ENCODE data around the gene SPATS2L. TPM values are rescaled to one million over a fixed set of nuclear protein-coding genes. Genes with fewer than 3 reads are reported as not detected.

Gene SPATS2L
- total RNA-seq, 1 donor, result 65.6 TPM

GRCh38 chr2:200263279-200263678 lies 43.2 kb upstream of the SPATS2L start:
- DNase-seq (ENCODE audit: low read depth), result no peak
- TF ChIP-seq, protein P1, sequence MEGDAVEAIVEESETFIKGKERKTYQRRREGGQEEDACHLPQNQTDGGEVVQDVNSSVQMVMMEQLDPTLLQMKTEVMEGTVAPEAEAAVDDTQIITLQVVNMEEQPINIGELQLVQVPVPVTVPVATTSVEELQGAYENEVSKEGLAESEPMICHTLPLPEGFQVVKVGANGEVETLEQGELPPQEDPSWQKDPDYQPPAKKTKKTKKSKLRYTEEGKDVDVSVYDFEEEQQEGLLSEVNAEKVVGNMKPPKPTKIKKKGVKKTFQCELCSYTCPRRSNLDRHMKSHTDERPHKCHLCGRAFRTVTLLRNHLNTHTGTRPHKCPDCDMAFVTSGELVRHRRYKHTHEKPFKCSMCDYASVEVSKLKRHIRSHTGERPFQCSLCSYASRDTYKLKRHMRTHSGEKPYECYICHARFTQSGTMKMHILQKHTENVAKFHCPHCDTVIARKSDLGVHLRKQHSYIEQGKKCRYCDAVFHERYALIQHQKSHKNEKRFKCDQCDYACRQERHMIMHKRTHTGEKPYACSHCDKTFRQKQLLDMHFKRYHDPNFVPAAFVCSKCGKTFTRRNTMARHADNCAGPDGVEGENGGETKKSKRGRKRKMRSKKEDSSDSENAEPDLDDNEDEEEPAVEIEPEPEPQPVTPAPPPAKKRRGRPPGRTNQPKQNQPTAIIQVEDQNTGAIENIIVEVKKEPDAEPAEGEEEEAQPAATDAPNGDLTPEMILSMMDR (IDR thresholded peaks at IDR 0.05; ENCODE audit: insufficient read depth, low read depth, low read length), result no peak
- no peak overlapping the region for H3K4me3 ChIP-seq (ENCODE audit: low read depth, low read length)

GRCh38 chr2:200264631-200265030 lies 41.9 kb upstream of the SPATS2L start:
- H3K4me3 ChIP-seq (ENCODE audit: low read depth, low read length), result no peak overlapping the region
- TF ChIP-seq, protein P1 (IDR thresholded peaks at IDR 0.05; ENCODE audit: insufficient read depth, low read depth, low read length), result no peak
- DNase-seq (ENCODE audit: low read depth), result no peak

DNA sequence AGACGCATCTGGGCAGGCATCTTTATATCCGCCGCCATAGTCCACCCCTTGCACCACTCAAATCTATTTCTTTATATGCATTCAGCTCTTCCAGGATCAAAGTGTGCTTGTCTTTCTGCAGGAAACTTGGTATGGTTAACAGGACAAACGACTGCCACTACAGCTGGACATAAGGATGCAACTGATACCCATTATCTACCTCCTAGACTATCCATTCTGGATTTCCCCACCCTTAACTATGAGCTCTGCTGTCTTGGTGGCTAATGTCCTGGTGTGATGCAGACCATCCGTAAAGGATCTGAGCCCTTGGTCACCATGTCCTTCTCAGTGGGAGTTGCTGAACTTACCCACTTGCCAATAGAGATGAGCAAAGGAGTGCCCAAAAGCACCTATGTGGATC lies 40.1 kb upstream of the SPATS2L start:
- TF ChIP-seq, protein P1 (IDR thresholded peaks at IDR 0.05; ENCODE audit: insufficient read depth, low read depth, low read length), result no peak
- no peak for DNase-seq (ENCODE audit: low read depth)
- no peak overlapping the region for H3K4me3 ChIP-seq (ENCODE audit: low read depth, low read length)

DNA sequence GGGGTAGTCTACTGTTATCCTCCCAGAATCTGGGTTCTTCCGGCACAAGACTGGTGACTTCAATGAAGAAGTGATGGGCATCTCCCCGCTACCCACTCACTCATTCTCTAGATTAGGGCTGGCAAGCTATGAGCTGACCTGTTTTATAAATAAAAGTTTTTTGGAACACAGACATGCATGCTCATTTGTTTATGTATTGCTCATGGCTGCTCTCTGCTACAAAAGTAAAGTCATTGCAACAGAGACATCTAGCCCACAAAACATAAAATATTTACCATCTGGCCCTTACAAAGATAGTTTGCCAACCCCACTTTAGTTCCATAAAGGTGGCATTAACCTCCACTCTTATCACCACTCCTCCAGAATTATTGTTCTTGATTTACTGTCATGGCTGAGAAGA lies 39.1 kb upstream of the SPATS2L start:
- TF ChIP-seq, protein P1 (IDR thresholded peaks at IDR 0.05; ENCODE audit: insufficient read depth, low read depth, low read length), result no peak
- H3K4me3 ChIP-seq (ENCODE audit: low read depth, low read length), result no peak overlapping the region
- DNase-seq (ENCODE audit: low read depth), result no peak

DNA sequence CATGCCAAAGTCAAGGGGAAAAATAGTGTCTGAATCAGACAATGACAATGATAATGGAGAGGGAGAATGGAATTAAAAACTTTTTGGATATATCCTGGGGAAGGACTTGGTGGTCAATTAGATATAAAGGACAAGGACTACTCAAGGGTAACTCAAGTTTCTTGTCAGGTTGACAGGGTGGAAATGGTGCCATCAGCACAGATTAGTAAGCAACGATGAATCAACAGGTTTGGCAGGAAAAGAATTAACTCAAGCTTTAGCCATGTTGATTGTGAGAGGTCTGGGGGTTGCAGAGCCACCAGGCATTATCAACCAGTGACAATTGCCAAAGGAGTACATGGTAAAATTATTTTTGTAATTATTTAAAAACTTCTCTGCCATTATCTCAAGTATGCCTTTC lies 35.8 kb upstream of the SPATS2L start:
- no peak for DNase-seq (ENCODE audit: low read depth)
- H3K4me3 ChIP-seq (ENCODE audit: low read depth, low read length), result no peak overlapping the region
- TF ChIP-seq, protein P1 (IDR thresholded peaks at IDR 0.05; ENCODE audit: insufficient read depth, low read depth, low read length), result no peak

DNA sequence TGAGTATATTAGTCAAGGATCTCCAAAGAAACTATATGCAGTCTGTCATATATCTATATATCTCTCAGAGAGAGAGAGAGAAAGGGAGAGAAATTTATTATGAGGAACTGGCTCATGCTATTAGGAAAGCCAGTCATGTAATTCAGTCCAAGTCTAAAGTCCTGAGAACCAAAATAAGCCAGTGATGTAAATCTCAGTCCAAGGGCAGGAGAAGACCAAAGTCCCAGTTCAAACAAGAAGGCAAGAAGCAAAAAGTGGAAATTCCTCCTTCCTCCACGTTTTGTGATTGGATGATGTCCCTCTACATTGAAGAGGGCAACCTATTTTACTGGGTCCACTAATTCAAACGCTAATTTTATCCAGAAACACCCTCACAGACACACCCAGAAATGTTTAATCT lies 34.2 kb upstream of the SPATS2L start:
- no peak overlapping the region for H3K4me3 ChIP-seq (ENCODE audit: low read depth, low read length)
- TF ChIP-seq, protein P1 (IDR thresholded peaks at IDR 0.05; ENCODE audit: insufficient read depth, low read depth, low read length), result no peak
- DNase-seq (ENCODE audit: low read depth), result no peak

Measured in fibroblast of villous mesenchyme (primary cell).